SJSA1 (cell line): Measurements from ENCODE around the gene HMX2. TPM values are rescaled to one million over a fixed set of nuclear protein-coding genes. Genes with fewer than 3 reads are reported as not detected.

Source experiments
- DNase-seq, 2 experiments: peaks; one replicate each; pipeline ENCODE4 v3.0.0-alpha.2; 2015 to 2020; ENCODE audit warnings: low spot score in 2 of 2, low read depth in 1 of 2
- H3K27ac ChIP-seq: fragments of 250-450 bp; sonication (Bioruptor Pico); 2 replicates; pipeline ENCODE4 v1.5.1; 2020; ENCODE audit warnings: mild to moderate bottlenecking, moderate library complexity
- H3K27me3 ChIP-seq: fragments of 250-450 bp; sonication (Bioruptor Pico); replicated peaks from 2 replicates; pipeline ENCODE4 v1.5.1; 2020; ENCODE audit warnings: mild to moderate bottlenecking, moderate library complexity
- H3K36me3 ChIP-seq: fragments of 250-450 bp; sonication (Bioruptor Pico); 2 replicates; pipeline ENCODE4 v1.5.1; 2020; ENCODE audit warnings: mild to moderate bottlenecking
- H3K4me1 ChIP-seq: fragments of 250-450 bp; sonication (Bioruptor Pico); replicated peaks from 2 replicates; pipeline ENCODE4 v1.6.1; 2021; ENCODE audit warnings: mild to moderate bottlenecking
- H3K4me3 ChIP-seq: fragments of 250-450 bp; sonication (Bioruptor Pico); 2 replicates; pipeline ENCODE4 v1.5.1; 2020; ENCODE audit warnings: mild to moderate bottlenecking
- H3K9me3 ChIP-seq: fragments of 250-450 bp; sonication (Bioruptor Pico); replicated peaks from 2 replicates; pipeline ENCODE4 v1.5.1; 2020; ENCODE audit warnings: mild to moderate bottlenecking
- total RNA-seq: library from RNA; depleted of rRNA; stranded (reverse); fragments of >200 nt; shearing (Covaris generic); gene quantifications from 2 replicates; pipeline ENCODE4 v1.2.3, GENCODE V29; 2014

The HMX2 gene
- total RNA-seq, 1 experiment from 2014 or later, result 0.61 TPM

DNA sequence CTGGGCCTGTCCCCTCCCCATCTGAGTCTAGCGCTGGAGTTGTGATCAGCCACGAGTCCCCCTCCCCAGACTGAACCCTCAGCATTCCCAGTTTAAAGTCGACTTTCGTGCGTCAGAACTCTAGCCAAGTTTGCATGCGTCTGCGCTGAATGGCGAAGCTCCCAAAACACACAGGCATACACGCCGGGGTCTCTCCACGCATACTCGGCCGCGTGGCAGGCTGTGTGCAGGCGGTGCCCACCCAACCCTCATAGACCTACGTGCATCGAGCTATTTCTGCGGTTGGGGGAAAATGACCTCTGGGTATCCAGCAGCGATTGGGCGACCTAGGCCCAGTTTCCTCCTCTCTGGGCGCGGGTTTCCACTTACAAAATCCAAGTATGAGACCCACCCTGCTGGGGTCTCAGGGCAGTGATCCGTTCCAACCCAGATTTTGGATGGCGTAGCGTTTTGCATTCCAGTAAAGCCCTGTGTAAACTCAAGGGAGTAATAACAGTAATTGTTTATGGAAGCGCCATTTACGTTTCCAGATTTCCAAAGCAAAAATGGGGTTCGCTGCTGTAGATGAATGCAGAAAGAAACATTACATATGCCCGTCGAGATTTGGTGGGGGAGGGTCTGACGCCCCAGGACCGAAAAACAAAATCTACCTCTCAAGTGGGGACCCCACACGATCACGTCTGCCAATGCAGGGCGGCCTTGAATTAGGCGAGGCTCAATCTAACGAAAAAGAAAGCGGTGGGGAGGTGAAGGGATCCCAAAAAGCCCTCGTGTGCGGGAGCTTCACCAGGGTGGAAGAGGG lies 14.2 kb upstream of the HMX2 start:
- no peak overlapping the region for H3K4me3 ChIP-seq
- DNase-seq, result no peak
- H3K36me3 ChIP-seq, result peaks cover 7% of the 10 kb centered on the region; the same call in 1 of the 2 replicates
- peaks cover 26% of the 10 kb centered on the region for H3K27me3 ChIP-seq
- no peak overlapping the region for H3K27ac ChIP-seq
- H3K4me1 ChIP-seq, result peaks cover 32% of the 10 kb centered on the region
- no peaks in the 10 kb centered on the region; the same call in 1 of the 2 replicates for H3K9me3 ChIP-seq

DNA sequence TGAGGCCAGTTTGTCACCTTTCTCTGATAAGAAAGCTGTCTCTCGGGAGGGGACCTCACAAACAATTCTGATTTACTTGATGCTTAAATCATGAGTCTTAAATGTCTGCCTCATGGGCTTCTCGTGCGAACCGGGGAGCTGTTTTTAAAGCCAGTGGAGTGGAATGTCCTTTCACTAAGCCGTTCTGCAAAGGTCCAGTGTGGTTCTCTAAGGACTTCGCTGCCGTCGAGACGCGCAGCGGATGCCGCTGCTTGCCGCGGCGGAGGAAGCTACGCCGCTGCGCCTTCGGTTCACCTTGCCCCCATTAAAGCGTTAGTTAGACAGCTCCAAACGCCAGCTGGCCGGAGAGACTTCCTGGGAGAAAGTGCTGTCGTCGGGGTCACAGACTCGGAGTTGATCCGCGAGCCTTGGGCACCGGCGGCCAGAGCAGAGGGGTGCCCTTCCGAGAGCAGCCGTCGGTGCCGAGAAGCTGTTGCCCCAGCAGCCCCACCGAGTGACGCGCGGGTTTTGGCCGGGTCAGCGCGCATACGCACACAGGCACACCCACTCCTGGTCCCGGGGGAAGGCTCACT lies 13.5 kb upstream of the HMX2 start:
- Histone ChIP-seq H3K9me3 (no peaks in the 10 kb centered on the region), H3K36me3 (peaks cover 7% of the 10 kb centered on the region; the same call in 1 of the 2 replicates), H3K4me3 (peak overlapping the region; percentile 49; the same call in 1 of the 2 replicates), H3K4me1 (peaks cover 32% of the 10 kb centered on the region), H3K27me3 (peaks cover 28% of the 10 kb centered on the region), H3K27ac (no peak overlapping the region)
- no peak for DNase-seq

DNA sequence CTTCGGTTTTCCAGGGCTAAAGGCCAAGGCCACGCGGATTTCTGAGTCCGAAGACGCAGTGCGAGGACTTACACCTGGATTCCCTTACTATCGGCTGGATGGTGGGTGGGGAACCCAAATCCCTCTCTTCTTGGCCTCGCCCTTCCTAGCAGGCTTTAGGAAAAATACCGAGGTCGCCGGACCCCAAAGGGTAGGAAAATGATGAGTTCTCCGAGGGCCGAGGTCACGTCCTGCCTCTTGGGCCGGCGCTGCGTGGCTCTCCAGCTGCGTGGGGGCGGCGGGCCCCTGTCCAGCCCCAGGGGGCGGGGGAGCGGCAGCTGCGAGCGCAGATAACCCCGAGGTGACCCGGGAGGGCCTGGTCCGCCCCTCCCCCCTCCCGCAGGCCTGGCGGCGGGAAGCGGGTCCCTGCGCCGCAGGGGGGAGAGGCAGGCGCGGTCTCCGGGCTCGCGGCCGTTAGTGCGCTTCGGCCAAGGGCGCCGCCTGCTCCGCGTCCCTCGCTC lies 13.0 kb upstream of the HMX2 start:
- Histone ChIP-seq H3K4me1 (peaks cover 32% of the 10 kb centered on the region), H3K27me3 (peaks cover 28% of the 10 kb centered on the region), H3K36me3 (peaks cover 7% of the 10 kb centered on the region; the same call in 1 of the 2 replicates), H3K4me3 (peak overlapping the region; percentile 49), H3K9me3 (no peaks in the 10 kb centered on the region), H3K27ac (peak overlapping the region; percentile 65)
- peak in 1 of 2 experiments; percentile 42 for DNase-seq

DNA sequence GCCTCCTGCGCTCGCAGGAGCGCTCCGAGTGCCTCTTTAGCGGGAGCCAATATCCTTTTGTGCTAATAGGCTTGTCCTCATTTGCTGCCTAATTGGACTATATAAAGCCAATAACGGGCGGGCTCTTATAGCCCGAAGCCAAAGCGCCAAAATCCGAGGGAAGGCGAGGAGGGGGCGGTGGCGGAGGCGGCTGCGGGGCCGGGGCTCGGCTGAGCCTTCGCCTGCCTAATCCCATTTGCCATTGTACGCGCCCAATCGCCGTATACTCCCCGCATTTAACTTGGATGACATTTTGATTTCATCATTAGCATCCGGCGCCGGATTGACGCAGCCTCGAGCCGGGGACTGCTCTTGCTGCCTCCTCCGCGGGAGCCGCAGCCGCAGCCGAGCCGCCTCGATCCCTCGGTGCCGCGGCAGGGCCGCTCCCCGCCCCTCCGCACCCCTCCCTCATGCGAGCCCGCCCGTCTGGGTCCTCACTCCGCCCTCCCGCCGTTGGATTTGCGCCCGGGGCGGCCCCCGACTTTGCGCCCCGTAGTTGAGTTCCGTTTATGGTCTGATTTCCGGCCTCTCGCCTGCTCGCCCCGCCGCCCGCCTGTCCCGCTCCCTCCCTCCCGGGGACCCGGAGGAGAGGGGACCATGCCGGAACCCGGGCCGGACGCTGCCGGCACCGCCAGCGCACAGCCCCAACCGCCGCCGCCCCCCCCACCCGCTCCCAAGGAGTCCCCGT lies 12.4 kb upstream of the HMX2 start, which contains the start of gene HMX3:
TSS of gene HMX3 (plus strand) at position 556 of the 727 bp plus-strand sequence. CDS start at position 637, 81 bp downstream.
- Histone ChIP-seq H3K4me3 (peak within 1 kb of the TSS; percentile 49), H3K9me3 (no peaks in the 10 kb centered on the region), H3K27ac (peak within 1 kb of the TSS; percentile 65), H3K4me1 (peaks cover 32% of the 10 kb centered on the region), H3K27me3 (peaks cover 28% of the 10 kb centered on the region), H3K36me3 (peaks cover 7% of the 10 kb centered on the region; the same call in 1 of the 2 replicates)
- peak; percentile 64 to 68 for DNase-seq

DNA sequence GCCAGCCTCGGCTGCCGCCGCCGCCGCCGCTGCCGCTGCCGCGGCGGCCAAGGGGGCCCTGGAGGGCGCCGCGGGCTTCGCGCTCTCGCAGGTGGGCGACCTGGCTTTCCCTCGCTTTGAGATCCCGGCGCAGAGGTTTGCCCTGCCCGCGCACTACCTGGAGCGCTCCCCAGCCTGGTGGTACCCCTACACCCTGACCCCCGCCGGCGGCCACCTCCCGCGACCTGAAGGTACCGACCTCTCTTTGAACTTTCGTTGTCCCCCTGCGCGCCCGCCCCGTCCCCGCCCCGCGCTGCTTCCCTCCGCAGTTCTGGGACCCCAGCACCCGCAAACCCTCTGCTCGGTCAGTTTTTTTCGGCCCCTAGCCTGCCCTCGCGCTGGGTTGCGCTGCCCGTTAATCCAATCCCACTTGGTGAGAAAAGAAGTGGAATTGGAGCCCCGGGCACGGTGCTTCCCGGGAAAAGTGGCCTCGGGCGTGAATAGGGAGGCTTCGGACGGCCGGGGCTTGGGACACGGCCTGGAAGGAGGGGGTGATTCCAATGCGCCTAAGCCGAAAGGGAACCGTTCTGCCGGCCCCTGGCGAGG lies 11.6 kb upstream of the HMX2 start:
- Histone ChIP-seq H3K27me3 (peaks cover 28% of the 10 kb centered on the region), H3K4me1 (peaks cover 32% of the 10 kb centered on the region), H3K9me3 (no peaks in the 10 kb centered on the region), H3K27ac (peak overlapping the region; percentile 65; the same call in 1 of the 2 replicates), H3K36me3 (peaks cover 7% of the 10 kb centered on the region; the same call in 1 of the 2 replicates), H3K4me3 (peak overlapping the region; percentile 49)
- DNase-seq, result peak; percentile 41 to 44

- peaks cover 32% of the 10 kb centered on the region for H3K4me1 ChIP-seq
- peak in 1 of 2 experiments; percentile 46 for DNase-seq
- H3K27ac ChIP-seq, result no peak overlapping the region
- no peaks in the 10 kb centered on the region for H3K9me3 ChIP-seq
- H3K27me3 ChIP-seq, result peaks cover 28% of the 10 kb centered on the region
- peaks cover 7% of the 10 kb centered on the region; the same call in 1 of the 2 replicates for H3K36me3 ChIP-seq
- peak overlapping the region; percentile 49 for H3K4me3 ChIP-seq
These were observed 10.9 kb upstream of the HMX2 start for GRCh38 chr10:123136806-123137642.

DNA sequence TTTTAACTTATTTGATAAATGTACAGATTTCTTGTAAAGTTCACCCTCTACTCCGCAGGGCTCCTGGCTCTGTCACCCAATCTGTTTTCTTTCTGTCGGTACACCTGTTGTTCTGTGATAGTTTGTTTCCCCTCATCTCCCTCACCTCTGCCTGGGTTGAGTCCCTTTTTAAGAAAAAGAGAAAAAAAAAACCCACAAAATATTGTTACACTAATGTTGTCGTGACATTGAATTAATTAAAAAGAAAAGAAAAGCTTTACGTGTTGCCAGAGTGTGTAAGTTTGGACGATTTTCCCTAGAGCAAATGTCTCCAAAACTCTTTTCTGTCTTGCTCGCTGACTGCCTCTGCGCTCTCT lies 8.8 kb upstream of the HMX2 start:
- no peak overlapping the region for H3K27ac ChIP-seq
- no peaks in the 10 kb centered on the region for H3K9me3 ChIP-seq
- peaks cover 24% of the 10 kb centered on the region for H3K4me1 ChIP-seq
- H3K27me3 ChIP-seq, result peaks cover 29% of the 10 kb centered on the region
- H3K4me3 ChIP-seq, result no peak overlapping the region
- H3K36me3 ChIP-seq, result peaks cover 7% of the 10 kb centered on the region; the same call in 1 of the 2 replicates
- no peak for DNase-seq

DNA sequence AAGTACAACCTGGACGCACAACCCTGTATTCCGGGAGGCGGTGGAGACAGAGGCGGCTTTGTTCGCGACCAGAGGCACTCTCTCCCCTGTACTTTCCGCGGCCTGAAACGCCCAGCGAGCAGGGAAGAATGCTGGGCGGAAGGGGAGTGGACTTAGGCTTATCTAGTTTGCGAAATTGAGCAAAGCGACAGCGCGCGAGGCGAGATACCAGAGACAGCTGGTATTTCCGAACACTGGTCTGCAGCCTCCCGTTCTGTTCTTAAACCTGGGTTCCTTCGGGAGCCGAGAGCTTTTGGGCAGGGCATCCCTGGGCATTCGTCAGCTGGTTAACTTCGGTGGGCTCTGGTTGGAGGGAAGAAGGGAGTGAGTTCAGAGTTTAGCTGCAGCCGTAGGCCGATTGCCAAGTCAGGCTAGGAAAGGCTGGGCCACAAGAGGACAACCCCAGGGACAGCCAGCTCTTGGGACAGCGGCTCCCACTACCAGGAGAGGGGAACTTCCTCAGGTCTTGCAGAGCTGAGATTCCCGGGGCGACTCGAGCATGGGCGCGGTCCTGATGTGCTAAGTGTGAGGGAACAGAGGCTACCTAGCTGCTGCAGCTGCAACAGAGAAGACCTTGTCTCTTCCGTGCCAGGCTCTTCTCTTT lies 8.3 kb upstream of the HMX2 start:
- Histone ChIP-seq H3K27me3 (peaks cover 31% of the 10 kb centered on the region), H3K9me3 (no peaks in the 10 kb centered on the region), H3K27ac (no peak overlapping the region), H3K4me3 (no peak overlapping the region), H3K36me3 (peaks cover 7% of the 10 kb centered on the region; the same call in 1 of the 2 replicates), H3K4me1 (peaks cover 22% of the 10 kb centered on the region)
- DNase-seq, result no peak

DNA sequence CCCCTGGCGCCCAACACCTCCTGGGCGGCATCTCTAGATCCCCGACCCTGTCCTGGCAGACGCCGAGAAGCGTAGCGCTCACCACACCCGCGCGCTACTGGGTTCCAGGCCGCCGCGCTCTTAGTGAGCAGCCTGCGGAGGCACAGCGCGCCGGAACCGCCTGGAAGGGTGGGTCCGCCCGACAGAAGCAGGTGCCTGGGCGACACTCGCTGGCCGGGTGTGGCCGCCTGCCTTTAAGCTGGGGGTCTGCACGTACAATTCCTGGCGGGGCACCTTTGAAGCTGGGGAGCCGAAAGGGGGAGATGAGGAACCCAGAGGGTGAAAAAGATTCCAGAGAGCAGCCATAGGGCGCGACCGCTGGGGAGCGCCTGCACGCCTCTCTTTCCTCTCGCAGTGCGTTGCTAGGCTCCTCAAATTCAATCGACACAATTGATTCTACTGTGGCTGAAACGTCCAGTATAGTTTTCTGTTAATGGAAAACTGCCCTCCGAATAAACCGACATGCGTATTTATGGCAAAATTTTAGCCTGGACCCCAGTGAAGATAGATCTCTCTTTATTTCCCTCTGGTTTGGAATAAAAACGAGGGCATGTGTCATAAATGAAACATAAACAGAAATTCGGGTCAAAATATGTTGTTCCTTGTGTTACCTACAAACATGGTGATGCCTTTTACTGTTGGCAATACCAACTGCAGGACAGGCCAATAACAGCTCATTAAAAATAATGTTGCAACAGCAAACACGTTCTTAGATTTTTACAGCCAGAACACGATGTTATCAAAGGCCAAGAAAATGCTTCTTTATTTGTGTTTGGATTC lies 7.6 kb upstream of the HMX2 start:
- H3K27me3 ChIP-seq, result peaks cover 31% of the 10 kb centered on the region
- peaks cover 15% of the 10 kb centered on the region for H3K4me1 ChIP-seq
- no peak overlapping the region for H3K27ac ChIP-seq
- no peaks in the 10 kb centered on the region for H3K9me3 ChIP-seq
- DNase-seq, result no peak
- H3K4me3 ChIP-seq, result no peak overlapping the region
- H3K36me3 ChIP-seq, result peaks cover 7% of the 10 kb centered on the region; the same call in 1 of the 2 replicates

DNA sequence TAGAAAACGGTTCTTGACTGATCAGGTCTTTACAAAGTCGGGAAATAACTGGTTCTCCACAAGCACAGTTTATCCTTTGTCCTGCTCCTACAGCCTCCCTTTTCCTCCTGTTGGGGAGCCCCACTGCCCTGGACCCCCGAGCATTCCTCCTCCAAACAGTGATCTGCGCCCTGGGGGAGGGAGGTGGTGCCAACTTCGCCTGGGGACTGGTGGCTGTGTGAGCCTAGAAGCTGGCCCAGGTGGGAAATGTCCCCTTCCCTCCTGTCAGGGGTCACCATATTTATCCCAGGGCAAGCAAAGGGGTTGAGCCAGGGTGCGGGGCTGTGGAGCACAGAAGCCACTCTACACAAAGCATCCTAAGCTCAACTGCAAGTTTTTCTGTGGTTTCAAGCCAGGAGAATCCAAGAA lies 6.9 kb upstream of the HMX2 start:
- Histone ChIP-seq H3K4me1 (peaks cover 10% of the 10 kb centered on the region; the same call in 1 of the 2 replicates), H3K36me3 (peaks cover 7% of the 10 kb centered on the region; the same call in 1 of the 2 replicates), H3K4me3 (no peak overlapping the region), H3K9me3 (no peaks in the 10 kb centered on the region), H3K27ac (no peak overlapping the region), H3K27me3 (peaks cover 32% of the 10 kb centered on the region)
- DNase-seq, result no peak

DNA sequence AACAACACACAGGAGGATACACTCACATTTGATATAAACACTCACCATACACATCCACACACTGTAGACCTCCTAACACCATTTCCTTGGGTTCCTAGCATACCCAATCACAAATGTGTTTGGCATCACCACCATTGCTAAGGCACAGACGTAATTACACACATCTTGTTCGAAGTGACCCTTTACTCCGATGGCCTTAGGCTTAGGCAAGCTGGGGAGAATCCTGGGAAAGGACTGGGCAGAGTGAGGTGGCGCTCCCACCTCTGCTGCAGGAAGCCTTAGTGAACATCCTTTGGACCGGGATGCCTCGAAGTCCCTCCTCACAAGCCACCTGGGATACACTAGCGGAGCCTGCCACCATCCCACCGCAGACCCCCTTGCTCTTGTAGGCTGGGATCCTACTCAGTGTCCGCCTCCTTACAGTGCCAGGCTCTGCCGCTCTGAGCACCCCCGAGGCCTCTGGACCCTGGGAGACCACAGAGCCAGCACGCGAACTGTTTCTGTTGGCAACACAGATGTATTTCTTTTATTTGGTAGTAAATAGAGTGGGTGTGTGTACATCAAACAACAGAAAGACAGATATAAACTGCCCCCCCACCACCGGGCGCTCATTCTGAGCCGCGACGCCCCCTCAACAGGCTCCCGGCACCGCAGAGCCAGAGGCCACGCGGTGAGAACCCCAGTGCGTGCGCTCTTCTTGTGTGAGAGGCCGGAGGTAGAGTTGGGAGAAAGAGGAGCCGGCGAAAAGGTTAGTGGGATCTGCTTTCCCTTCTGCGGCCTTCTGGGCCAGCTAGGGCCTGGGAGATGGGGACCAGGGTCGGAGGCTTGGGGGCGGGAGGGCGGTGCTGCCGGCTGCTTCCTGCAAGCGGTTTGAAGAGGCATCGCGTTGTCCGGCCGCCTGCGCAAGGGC lies 5.9 kb upstream of the HMX2 start:
- no peaks in the 10 kb centered on the region for H3K9me3 ChIP-seq
- no peak for DNase-seq
- peaks cover 7% of the 10 kb centered on the region; the same call in 1 of the 2 replicates for H3K36me3 ChIP-seq
- H3K4me3 ChIP-seq, result no peak overlapping the region
- H3K4me1 ChIP-seq, result peaks cover 6% of the 10 kb centered on the region; the same call in 1 of the 2 replicates
- H3K27me3 ChIP-seq, result peaks cover 34% of the 10 kb centered on the region
- no peak overlapping the region for H3K27ac ChIP-seq
